CD4-positive, alpha-beta T cell (primary cell): ENCODE data around the gene NAB2. TPM values are rescaled to one million over a fixed set of nuclear protein-coding genes. Genes with fewer than 3 reads are reported as not detected.

ENCODE experiments used
- ATAC-seq: fragments of 200-7000 bp; cut with Tn5 transposase; one replicate; pipeline ENCODE4 v1.10.0; 2022; ENCODE audit warnings: mild to moderate bottlenecking; ENCODE audit not compliant: poor library complexity
- CTCF ChIA-PET: fragments of 350-600 bp; sonication (Branson Sonifier 250); formaldehyde crosslinking; loops from one replicate; lab custom pipeline; 2021; ENCODE audit warnings: antibody characterized with exemption, inconsistent platforms; lab: Charles Lee
- POLR2A ChIA-PET: fragments of 350-600 bp; sonication (Branson Sonifier 250); formaldehyde crosslinking; loops from one replicate; lab custom pipeline; 2021; ENCODE audit warnings: antibody characterized with exemption, inconsistent platforms; lab: Charles Lee
- DNase-seq, 14 experiments: peaks; one replicate each; pipeline ENCODE4 v3.0.0-alpha.2; 2013 to 2020; ENCODE audit warnings: mixed read lengths in 2 of 14
- H3K27ac ChIP-seq, 2 donors: one replicate each; pipeline versions ENCODE4 v1.5.1 to v1.7.0; 2013; ENCODE audit warnings: low read length in 2 of 2, low read depth in 1 of 2, mild to moderate bottlenecking in 1 of 2
- H3K27me3 ChIP-seq, 2 experiments: 1 replicate in 1 of 2; 2 replicates in 1 of 2; pipeline versions ENCODE4 v1.6.1 to v1.7.0; 2013; ENCODE audit warnings: low read length in 2 of 2, control low read depth in 1 of 2, mild to moderate bottlenecking in 1 of 2, moderate library complexity in 1 of 2; ENCODE audit not compliant: insufficient read depth in 2 of 2, control insufficient read depth in 1 of 2
- H3K36me3 ChIP-seq: one replicate; pipeline ENCODE4 v1.6.1; 2013; ENCODE audit warnings: low read length, control low read depth; ENCODE audit not compliant: insufficient read depth
- H3K4me1 ChIP-seq: one replicate; pipeline ENCODE4 v1.6.1; 2013; ENCODE audit warnings: low read length, control low read depth; ENCODE audit not compliant: insufficient read depth
- H3K4me3 ChIP-seq: one replicate; pipeline ENCODE4 v1.5.1; 2013; ENCODE audit warnings: mild to moderate bottlenecking, low read length, moderate library complexity
- H3K9me3 ChIP-seq, 2 experiments: 1 replicate in 1 of 2; 2 replicates in 1 of 2; pipeline versions ENCODE4 v1.6.1 to v1.7.0; 2013; ENCODE audit warnings: low read length in 2 of 2, mild to moderate bottlenecking in 2 of 2, control low read depth in 1 of 2, moderate library complexity in 1 of 2; ENCODE audit not compliant: control insufficient read depth in 1 of 2, insufficient read depth in 1 of 2
- H3K27ac Mint-ChIP-seq: one replicate; pipeline ENCODE4 v1.8.0; 2020; ENCODE audit warnings: mixed read lengths
- H3K27me3 Mint-ChIP-seq: one replicate; pipeline ENCODE4 v1.8.0; 2021; ENCODE audit warnings: mixed read lengths
- H3K36me3 Mint-ChIP-seq: one replicate; pipeline ENCODE4 v1.8.0; 2021; ENCODE audit warnings: low read depth, mixed read lengths
- H3K4me1 Mint-ChIP-seq: one replicate; pipeline ENCODE4 v1.8.0; 2021; ENCODE audit warnings: low read depth, mixed read lengths
- H3K4me3 Mint-ChIP-seq: one replicate; pipeline ENCODE4 v1.8.0; 2020; ENCODE audit warnings: mild to moderate bottlenecking, mixed read lengths
- H3K9me3 Mint-ChIP-seq: one replicate; pipeline ENCODE4 v1.8.0; 2020; ENCODE audit warnings: mixed read lengths
- intact Hi-C, 2 experiments: fragments of 100-400 bp; cut with DNase I in 1 of 2; cut with micrococcal nuclease in 1 of 2; formaldehyde crosslinking; loops; one replicate each; pipeline versions ENCODE4 v1.15.1 to v1.9.0; 2023 to 2025; cut with DNase I, micrococcal nuclease
- total RNA-seq, 174 experiments: library from RNA in 2 of 174; stranded (reverse) in 2 of 174; gene quantifications; one replicate each; pipeline ENCODE4 v1.2.3 and lab custom pipeline; 2021 to 2026
- TF ChIP-seq, protein P1 (sequence below): fragments of 200-600 bp; IDR thresholded peaks from one replicate; pipeline ENCODE4 v1.8.0; 2022; ENCODE audit warnings: antibody characterized with exemption, mild to moderate bottlenecking

NAB2 gene
- total RNA-seq, 2 experiments from 2014 or later = 4.8 to 6.1 TPM

DNA sequence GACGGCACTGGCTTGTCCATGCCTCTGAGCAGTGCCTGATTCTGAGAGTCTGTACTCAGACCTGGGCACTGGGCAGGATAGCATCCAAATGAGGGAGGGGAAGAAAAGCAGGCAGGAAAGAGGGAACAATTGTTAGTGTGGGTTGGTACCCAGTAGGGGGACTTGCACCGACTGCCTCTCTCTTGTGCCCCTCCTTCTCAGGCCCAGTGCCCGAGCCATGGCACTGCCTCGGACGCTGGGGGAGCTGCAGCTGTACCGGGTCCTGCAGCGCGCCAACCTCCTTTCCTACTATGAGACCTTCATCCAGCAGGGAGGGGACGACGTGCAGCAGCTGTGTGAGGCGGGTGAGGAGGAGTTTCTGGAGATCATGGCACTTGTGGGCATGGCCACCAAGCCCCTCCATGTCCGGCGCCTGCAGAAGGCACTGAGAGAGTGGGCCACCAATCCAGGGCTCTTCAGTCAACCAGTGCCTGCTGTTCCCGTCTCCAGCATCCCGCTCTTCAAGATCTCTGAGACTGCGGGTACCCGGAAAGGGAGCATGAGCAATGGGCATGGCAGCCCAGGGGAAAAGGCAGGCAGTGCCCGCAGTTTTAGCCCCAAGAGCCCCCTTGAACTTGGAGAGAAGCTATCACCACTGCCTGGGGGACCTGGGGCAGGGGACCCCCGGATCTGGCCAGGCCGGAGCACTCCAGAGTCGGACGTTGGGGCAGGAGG lies 2.2 kb downstream of the NAB2 start:
- Mint-ChIP-seq H3K27ac (peak overlapping the region; percentile 98), H3K9me3 (no peaks in the 10 kb centered on the region), H3K36me3 (peaks cover 77% of the 10 kb centered on the region), H3K4me3 (peak overlapping the region; percentile 94), H3K27me3 (no peaks in the 10 kb centered on the region), H3K4me1 (peaks cover 69% of the 10 kb centered on the region)
- CTCF ChIA-PET = interaction anchor here (1.5 to 7.6 kb wide), 4 partner anchors 20 to 33 kb away, joined by 4 to 67 read pairs (median 27); partner anchors contain the start of gene STAT6
- H3K4me1 ChIP-seq = peaks cover 74% of the 10 kb centered on the region
- peaks cover 45% of the 10 kb centered on the region for H3K36me3 ChIP-seq
- H3K27me3 ChIP-seq = no peaks in the 10 kb centered on the region
- POLR2A ChIA-PET = interaction anchor here (0.6 to 14.4 kb wide), 7 partner anchors 9 to 338 kb away, joined by 3 to 344 read pairs (median 5); partner anchors contain the start of genes NEMP1 and STAT6
- peak in 1 of 14 experiments; percentile 29 for DNase-seq
- H3K4me3 ChIP-seq = peak overlapping the region; percentile 78
- TF ChIP-seq, protein P1, sequence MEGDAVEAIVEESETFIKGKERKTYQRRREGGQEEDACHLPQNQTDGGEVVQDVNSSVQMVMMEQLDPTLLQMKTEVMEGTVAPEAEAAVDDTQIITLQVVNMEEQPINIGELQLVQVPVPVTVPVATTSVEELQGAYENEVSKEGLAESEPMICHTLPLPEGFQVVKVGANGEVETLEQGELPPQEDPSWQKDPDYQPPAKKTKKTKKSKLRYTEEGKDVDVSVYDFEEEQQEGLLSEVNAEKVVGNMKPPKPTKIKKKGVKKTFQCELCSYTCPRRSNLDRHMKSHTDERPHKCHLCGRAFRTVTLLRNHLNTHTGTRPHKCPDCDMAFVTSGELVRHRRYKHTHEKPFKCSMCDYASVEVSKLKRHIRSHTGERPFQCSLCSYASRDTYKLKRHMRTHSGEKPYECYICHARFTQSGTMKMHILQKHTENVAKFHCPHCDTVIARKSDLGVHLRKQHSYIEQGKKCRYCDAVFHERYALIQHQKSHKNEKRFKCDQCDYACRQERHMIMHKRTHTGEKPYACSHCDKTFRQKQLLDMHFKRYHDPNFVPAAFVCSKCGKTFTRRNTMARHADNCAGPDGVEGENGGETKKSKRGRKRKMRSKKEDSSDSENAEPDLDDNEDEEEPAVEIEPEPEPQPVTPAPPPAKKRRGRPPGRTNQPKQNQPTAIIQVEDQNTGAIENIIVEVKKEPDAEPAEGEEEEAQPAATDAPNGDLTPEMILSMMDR = no peak
- H3K27ac ChIP-seq = peak overlapping the region in 1 of 2 donors; percentile 17
- intact Hi-C loops = no loop called here
- H3K9me3 ChIP-seq = no peaks in the 10 kb centered on the region
- ATAC-seq = no peak

DNA sequence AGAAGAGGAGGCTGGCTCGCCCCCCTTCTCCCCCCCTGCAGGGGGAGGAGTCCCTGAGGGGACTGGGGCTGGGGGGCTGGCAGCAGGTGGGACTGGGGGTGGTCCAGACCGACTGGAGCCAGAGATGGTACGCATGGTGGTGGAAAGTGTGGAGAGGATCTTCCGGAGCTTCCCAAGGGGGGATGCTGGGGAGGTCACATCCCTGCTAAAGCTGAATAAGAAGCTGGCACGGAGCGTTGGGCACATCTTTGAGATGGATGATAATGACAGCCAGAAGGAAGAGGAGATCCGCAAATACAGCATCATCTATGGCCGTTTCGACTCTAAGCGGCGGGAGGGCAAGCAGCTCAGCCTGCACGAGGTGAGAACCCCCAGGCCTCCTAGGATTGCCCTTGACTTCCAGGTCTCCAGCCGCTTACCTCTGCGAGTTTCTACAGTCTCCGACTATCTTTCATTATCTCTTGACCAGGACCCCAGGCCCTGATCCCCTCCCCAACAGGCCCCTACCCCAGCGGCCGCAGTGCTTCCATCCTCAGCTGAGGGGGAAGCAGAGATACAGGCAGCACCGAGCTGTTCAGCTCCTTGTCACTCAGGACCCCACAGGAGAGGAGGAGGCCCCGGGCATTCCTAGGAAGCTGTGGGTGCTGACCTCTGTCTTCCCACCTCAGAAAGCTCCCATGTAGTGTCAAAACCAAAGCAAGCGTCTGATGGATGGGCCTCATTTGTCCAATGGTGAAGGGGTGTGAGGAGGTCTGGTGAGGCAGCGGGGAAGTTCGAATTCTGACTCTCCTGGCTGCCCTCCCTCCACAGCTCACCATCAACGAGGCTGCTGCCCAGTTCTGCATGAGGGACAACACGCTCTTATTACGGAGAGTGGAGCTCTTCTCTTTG lies 3.0 kb downstream of the NAB2 start:
- peaks cover 66% of the 10 kb centered on the region for H3K4me1 ChIP-seq

DNA sequence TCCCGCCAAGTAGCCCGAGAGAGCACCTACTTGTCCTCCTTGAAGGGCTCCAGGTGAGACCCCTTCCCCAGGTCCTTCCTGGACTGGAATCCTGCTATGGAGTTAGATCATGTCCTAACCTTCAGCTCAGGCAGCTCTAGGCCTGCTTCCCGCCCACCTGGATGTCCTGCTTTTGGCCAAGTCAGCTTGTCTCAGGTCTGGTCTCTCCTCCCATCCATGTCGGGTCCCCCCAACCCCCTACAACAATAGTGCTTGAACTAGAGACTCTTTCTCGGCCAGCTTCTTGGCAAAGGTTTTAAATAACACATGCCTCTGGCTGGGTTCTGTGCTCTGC lies 3.6 kb downstream of the NAB2 start:
- Histone ChIP-seq H3K4me3 (no peak overlapping the region), H3K4me1 (peaks cover 63% of the 10 kb centered on the region), H3K27ac (peak overlapping the region in 1 of 2 donors; percentile 56), H3K27me3 (no peaks in the 10 kb centered on the region), H3K36me3 (peaks cover 60% of the 10 kb centered on the region), H3K9me3 (no peaks in the 10 kb centered on the region)
- Mint-ChIP-seq H3K36me3 (peaks cover 85% of the 10 kb centered on the region), H3K9me3 (no peaks in the 10 kb centered on the region), H3K4me3 (peak overlapping the region; percentile 84), H3K4me1 (peaks cover 59% of the 10 kb centered on the region), H3K27ac (peak overlapping the region; percentile 98), H3K27me3 (no peaks in the 10 kb centered on the region)
- intact Hi-C loops = no loop called here
- TF ChIP-seq, protein P1 = no peak
- no peak for DNase-seq
- ChIA-PET POLR2A (interaction anchor here (2.0 to 14.4 kb wide), 3 partner anchors 14 to 23 kb away, joined by 13 to 344 read pairs (median 130); partner anchors contain the start of genes NEMP1 and STAT6), CTCF (interaction anchor here (1.4 to 7.6 kb wide), 5 partner anchors 19 to 90 kb away, joined by 3 to 67 read pairs (median 7); partner anchors contain the start of gene STAT6)
- ATAC-seq = no peak

More for the DNA sequence above, 3.0 kb downstream of the NAB2 start:
- H3K36me3 Mint-ChIP-seq = peaks cover 81% of the 10 kb centered on the region
- no peaks in the 10 kb centered on the region for H3K9me3 ChIP-seq
- CTCF ChIA-PET = interaction anchor here (0.6 to 7.6 kb wide), 6 partner anchors 18 to 91 kb away, joined by 3 to 67 read pairs (median 7); partner anchors contain the start of gene STAT6
- H3K4me3 Mint-ChIP-seq = peak overlapping the region; percentile 84
- intact Hi-C loops = no loop called here
- DNase-seq (no peak), ATAC-seq (no peak)
- POLR2A ChIA-PET = interaction anchor here (0.6 to 14.4 kb wide), 5 partner anchors 8 to 29 kb away, joined by 3 to 344 read pairs (median 13); partner anchors contain the start of genes NEMP1 and STAT6
- H3K27me3 ChIP-seq = no peaks in the 10 kb centered on the region
- H3K4me3 ChIP-seq = no peak overlapping the region
- H3K27ac ChIP-seq = peak overlapping the region in 1 of 2 donors; percentile 56
- H3K36me3 ChIP-seq = peaks cover 54% of the 10 kb centered on the region
- peak overlapping the region; percentile 98 for H3K27ac Mint-ChIP-seq
- peaks cover 61% of the 10 kb centered on the region for H3K4me1 Mint-ChIP-seq
- TF ChIP-seq, protein P1 = no peak
- H3K9me3 Mint-ChIP-seq = no peaks in the 10 kb centered on the region
- H3K27me3 Mint-ChIP-seq = no peaks in the 10 kb centered on the region
